Testis (tissue), 3 donors: ENCODE data around the gene GABRR2. TPM values are rescaled to one million over a fixed set of nuclear protein-coding genes. Genes with fewer than 3 reads are reported as not detected.

Experiments
- DNase-seq: peaks from one replicate; pipeline ENCODE4 v3.0.0-alpha.2; 2019
- H3K27ac ChIP-seq, 2 donors: fragments of 200-600 bp; sonication (generic); one replicate each; pipeline ENCODE4 v1.5.1; 2019
- H3K27me3 ChIP-seq: fragments of 200-600 bp; sonication (generic); one replicate; pipeline ENCODE4 v1.5.1; 2019
- H3K36me3 ChIP-seq: fragments of 200-600 bp; sonication (generic); one replicate; pipeline ENCODE4 v1.5.1; 2017; ENCODE audit warnings: low read depth; ENCODE audit errors: missing control alignments
- H3K4me1 ChIP-seq: fragments of 200-600 bp; sonication (generic); one replicate; pipeline ENCODE4 v1.5.1; 2019
- H3K4me3 ChIP-seq, 2 donors: fragments of 200-600 bp; sonication (generic); one replicate each; pipeline ENCODE4 v1.5.1; 2017 to 2019
- H3K9me3 ChIP-seq: fragments of 200-600 bp; sonication (generic); one replicate; pipeline ENCODE4 v1.5.1; 2017
- POLR2A ChIP-seq: fragments of 450-650 bp; IDR thresholded peaks from one replicate; pipeline ENCODE4 v1.6.1; 2017; ENCODE audit warnings: antibody characterized with exemption, mild to moderate bottlenecking, moderate library complexity
- WGBS, 2 donors: methylation state at CpG; one replicate each; pipeline ENCODE4 v1.1.5; 2018; 5-methylcytosine and 5-hydroxymethylcytosine counted together
- intact Hi-C: fragments of 100-400 bp; cut with DNase I; formaldehyde crosslinking; loops from one replicate; pipeline ENCODE4 v1.15.1; 2023; ENCODE audit warnings: low total_unique reads
- polyA plus RNA-seq: library from polyadenylated mRNA; stranded (reverse); fragments of 350-450 nt; fragmentation: Illumina TruSeq; extraction: RNeasy Lipid Tissue Mini Kit (QIAGEN cat#74804); gene quantifications from one replicate; pipeline ENCODE4 v1.2.3, GENCODE V29; 2014; ENCODE audit warnings: low read depth, low replicate concordance; ENCODE audit not compliant: insufficient read depth
- total RNA-seq, 2 donors: library from RNA; depleted of rRNA; stranded (reverse); fragments of >200 nt; gene quantifications; one replicate each; pipeline ENCODE4 v1.2.3, GENCODE V29; 2016
- TF ChIP-seq, protein P1 (sequence below), 3 experiments: fragments of 450-650 bp in 2 of 3; fragments of 200-600 bp in 1 of 3; sonication (generic) in 1 of 3; IDR thresholded peaks; one replicate each; pipeline ENCODE4 v1.5.1; 2016 to 2019; ENCODE audit warnings: antibody characterized with exemption in 3 of 3, mild to moderate bottlenecking in 2 of 3, moderate library complexity in 1 of 3

The GABRR2 gene
- total and polyA plus RNA-seq, 3 donors from 2014 or later = 0.62 to 0.79 TPM; not detected in 1

DNA sequence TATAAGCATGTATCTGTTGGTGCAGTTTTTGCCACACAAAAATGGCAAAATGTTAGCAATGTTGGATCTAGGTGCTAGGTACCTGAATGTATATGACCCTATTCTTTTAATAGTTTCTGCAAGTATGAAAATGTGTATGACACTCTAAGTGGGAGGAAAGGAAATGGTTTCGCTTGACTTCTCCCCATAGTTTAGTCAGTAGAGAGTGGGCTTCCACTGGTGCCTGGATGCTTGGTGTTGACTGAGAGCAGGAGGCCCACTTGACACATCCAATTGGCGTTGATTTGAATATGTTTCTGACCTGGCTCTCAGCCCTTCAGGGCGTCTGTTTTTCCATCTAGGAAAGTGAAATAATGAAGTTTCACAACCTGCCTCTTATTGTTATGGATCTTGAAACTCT lies 56.2 kb downstream of the GABRR2 start:
- TF ChIP-seq, protein P1, sequence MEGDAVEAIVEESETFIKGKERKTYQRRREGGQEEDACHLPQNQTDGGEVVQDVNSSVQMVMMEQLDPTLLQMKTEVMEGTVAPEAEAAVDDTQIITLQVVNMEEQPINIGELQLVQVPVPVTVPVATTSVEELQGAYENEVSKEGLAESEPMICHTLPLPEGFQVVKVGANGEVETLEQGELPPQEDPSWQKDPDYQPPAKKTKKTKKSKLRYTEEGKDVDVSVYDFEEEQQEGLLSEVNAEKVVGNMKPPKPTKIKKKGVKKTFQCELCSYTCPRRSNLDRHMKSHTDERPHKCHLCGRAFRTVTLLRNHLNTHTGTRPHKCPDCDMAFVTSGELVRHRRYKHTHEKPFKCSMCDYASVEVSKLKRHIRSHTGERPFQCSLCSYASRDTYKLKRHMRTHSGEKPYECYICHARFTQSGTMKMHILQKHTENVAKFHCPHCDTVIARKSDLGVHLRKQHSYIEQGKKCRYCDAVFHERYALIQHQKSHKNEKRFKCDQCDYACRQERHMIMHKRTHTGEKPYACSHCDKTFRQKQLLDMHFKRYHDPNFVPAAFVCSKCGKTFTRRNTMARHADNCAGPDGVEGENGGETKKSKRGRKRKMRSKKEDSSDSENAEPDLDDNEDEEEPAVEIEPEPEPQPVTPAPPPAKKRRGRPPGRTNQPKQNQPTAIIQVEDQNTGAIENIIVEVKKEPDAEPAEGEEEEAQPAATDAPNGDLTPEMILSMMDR (IDR thresholded peaks at IDR 0.05) = no peak
- TF ChIP-seq POLR2A = no peak
- no peaks in the 10 kb centered on the region for H3K36me3 ChIP-seq
- 87 to 88% methylated on average over 3 of the region's 3 CpGs for WGBS, 2 donors
- H3K27ac ChIP-seq = no peak overlapping the region
- DNase-seq = no peak
- intact Hi-C loops = no loop called here
- no peaks in the 10 kb centered on the region for H3K27me3 ChIP-seq
- H3K4me3 ChIP-seq = no peak overlapping the region
- peaks cover 10% of the 10 kb centered on the region for H3K4me1 ChIP-seq
- no peaks in the 10 kb centered on the region for H3K9me3 ChIP-seq

GRCh38 chr6:89257781-89258180 lies 57.3 kb downstream of the GABRR2 start:
- 72 to 92% methylated on average over 4 of the region's 4 CpGs for WGBS, 2 donors
- Histone ChIP-seq H3K27me3 (no peaks in the 10 kb centered on the region), H3K27ac (no peak overlapping the region), H3K4me1 (peaks cover 10% of the 10 kb centered on the region), H3K36me3 (no peaks in the 10 kb centered on the region), H3K4me3 (no peak overlapping the region), H3K9me3 (no peaks in the 10 kb centered on the region)
- no peak for TF ChIP-seq POLR2A
- TF ChIP-seq, protein P1 (IDR thresholded peaks at IDR 0.05) = no peak
- DNase-seq = no peak
- intact Hi-C loops = no loop called here

GRCh38 chr6:89257346-89257745 lies 57.8 kb downstream of the GABRR2 start:
- intact Hi-C loops = no loop called here
- H3K4me1 ChIP-seq = peaks cover 10% of the 10 kb centered on the region
- H3K9me3 ChIP-seq = no peaks in the 10 kb centered on the region
- no peaks in the 10 kb centered on the region for H3K27me3 ChIP-seq
- WGBS, 2 donors = 93% methylated on average over 6 of the region's 6 CpGs
- H3K4me3 ChIP-seq = no peak overlapping the region
- TF ChIP-seq, protein P1 (IDR thresholded peaks at IDR 0.05) = no peak
- TF ChIP-seq POLR2A = no peak
- H3K27ac ChIP-seq = no peak overlapping the region
- no peak for DNase-seq
- H3K36me3 ChIP-seq = no peaks in the 10 kb centered on the region

GRCh38 chr6:89255417-89255816 lies 59.7 kb downstream of the GABRR2 start:
- Histone ChIP-seq H3K36me3 (no peaks in the 10 kb centered on the region), H3K27me3 (no peaks in the 10 kb centered on the region), H3K4me3 (no peak overlapping the region), H3K9me3 (no peaks in the 10 kb centered on the region), H3K27ac (no peak overlapping the region), H3K4me1 (no peaks in the 10 kb centered on the region)
- no peak for DNase-seq
- TF ChIP-seq, protein P1 (IDR thresholded peaks at IDR 0.05) = no peak
- no peak for TF ChIP-seq POLR2A
- intact Hi-C loops = no loop called here
- WGBS, 2 donors = 88 to 95% methylated on average over 4 of the region's 4 CpGs

DNA sequence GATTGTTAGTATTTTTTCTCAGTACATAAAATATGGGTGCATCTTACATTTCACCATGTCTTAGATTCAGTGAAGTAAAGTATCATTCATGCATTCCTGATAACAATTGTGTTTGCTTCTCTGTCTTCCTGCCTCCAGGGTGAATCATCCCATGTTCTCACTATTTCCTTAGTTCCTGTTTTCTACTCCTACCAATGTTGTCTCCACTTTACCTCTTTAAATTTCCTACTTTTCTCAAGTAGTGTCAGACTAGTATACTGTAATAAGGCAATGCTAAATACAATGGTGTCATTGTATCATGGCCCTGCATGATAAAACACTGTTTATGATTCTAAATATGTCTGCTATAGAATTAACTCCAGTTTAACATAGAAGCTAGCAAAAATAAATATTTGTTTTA lies 60.5 kb downstream of the GABRR2 start:
- H3K9me3 ChIP-seq = no peaks in the 10 kb centered on the region
- intact Hi-C loops = no loop called here
- no peaks in the 10 kb centered on the region for H3K4me1 ChIP-seq
- no peak overlapping the region for H3K27ac ChIP-seq
- TF ChIP-seq, protein P1 (IDR thresholded peaks at IDR 0.05) = no peak
- no peak for TF ChIP-seq POLR2A
- no peaks in the 10 kb centered on the region for H3K27me3 ChIP-seq
- no peak for DNase-seq
- H3K4me3 ChIP-seq = no peak overlapping the region
- no peaks in the 10 kb centered on the region for H3K36me3 ChIP-seq
